Muscle of leg (tissue), 16 donors: ENCODE results near the gene LRRC10B. TPM values are rescaled to one million over a fixed set of nuclear protein-coding genes. Genes with fewer than 3 reads are reported as not detected.
"Not testable (repeated sequence)": the region's sequence is repeated elsewhere in the genome, so short reads cannot be mapped to it uniquely, and the experiment has no call there.

Experiments
- DNase-seq: peaks from one replicate; pipeline ENCODE4 v3.0.0; 2013
- H3K27ac ChIP-seq: one replicate; pipeline ENCODE4 v1.5.1; 2013; ENCODE audit warnings: mild to moderate bottlenecking, low read length, control low read depth
- H3K27me3 ChIP-seq: one replicate; pipeline ENCODE4 v1.6.1; 2013; ENCODE audit warnings: low read length; ENCODE audit not compliant: control insufficient read depth, insufficient read depth
- H3K36me3 ChIP-seq: one replicate; pipeline ENCODE4 v1.6.1; 2013; ENCODE audit warnings: low read length; ENCODE audit not compliant: control insufficient read depth, insufficient read depth
- H3K4me1 ChIP-seq: one replicate; pipeline ENCODE4 v1.6.1; 2013; ENCODE audit warnings: low read length; ENCODE audit not compliant: control insufficient read depth, insufficient read depth
- H3K4me3 ChIP-seq: one replicate; pipeline ENCODE4 v1.5.1; 2013; ENCODE audit warnings: low read length, control low read depth
- H3K9me3 ChIP-seq: replicated peaks from 2 replicates; pipeline ENCODE4 v1.6.1; 2013; ENCODE audit warnings: low read depth, low read length; ENCODE audit not compliant: control insufficient read depth
- WGBS: methylation state at CpG from one replicate; pipeline ENCODE4 v1.1.5; 2013; ENCODE audit warnings: missing lambda C conversion rate; ENCODE audit not compliant: insufficient coverage; 5-methylcytosine and 5-hydroxymethylcytosine counted together
- long read RNA-seq, 11 donors: transcript quantifications; one replicate each; lab custom pipeline, GENCODE V29; 2026
- polyA plus RNA-seq, 8 donors: library from polyadenylated mRNA; unstranded; fragments of 120-200 nt; gene quantifications; one replicate each; pipeline versions ENCODE4 v1.2.1 to v1.2.3, GENCODE V29; 2013; ENCODE audit warnings: inconsistent platforms in 1 of 8, low replicate concordance in 1 of 8; ENCODE audit not compliant: insufficient read length in 8 of 8, insufficient read depth in 1 of 8
- total RNA-seq: library from RNA; stranded (reverse); fragments of 120-200 nt; gene quantifications from one replicate; pipeline ENCODE4 v1.2.4, GENCODE V29; 2013

Gene LRRC10B
- 0.13 TPM for total RNA-seq
- polyA plus RNA-seq = under 1 TPM in 7 of 8 donors, not detected in 1; 0.08 to 0.52 (median 0.18) TPM
- long read RNA-seq, donor 1 = 0 reads
- long read RNA-seq, donor 2 = 0 reads
- long read RNA-seq, donor 3, partial matches to known transcripts = 0 of 1 reads
- long read RNA-seq, donor 3, other reads (novel, unspliced or antisense) = 0 of 1 reads
- long read RNA-seq, donor 4 = 0 reads
- long read RNA-seq, donor 5 = 0 reads
- long read RNA-seq, donor 6 = 0 reads
- long read RNA-seq, donor 7 = 0 reads
- long read RNA-seq, donor 8 = 0 reads
- long read RNA-seq, donor 9 = 0 reads
- long read RNA-seq, donor 10 = 0 reads
- long read RNA-seq, donor 11 = 0 reads

- 2% methylated on average over 64 of the region's 74 CpGs for WGBS
- Histone ChIP-seq H3K4me3 (peak within 1 kb of the TSS; percentile 29), H3K27me3 (peaks cover 57% of the 10 kb centered on the region), H3K4me1 (peaks cover 32% of the 10 kb centered on the region), H3K9me3 (no peaks in the 10 kb centered on the region), H3K27ac (no peak within 1 kb of the TSS), H3K36me3 (no peaks in the 10 kb centered on the region)
- peak; percentile 37 for DNase-seq
These were observed at the start of gene LRRC10B for GRCh38 chr11:61507962-61508861. LRRC10B (plus strand) TSS chr11:61508749; CDS start chr11:61508999, 250 bp downstream.

GRCh38 chr11:61460474-61460881 lies 48.1 kb upstream of the LRRC10B start:
- H3K9me3 ChIP-seq = no peaks in the 10 kb centered on the region
- H3K4me3 ChIP-seq = no peak overlapping the region
- peaks cover 2% of the 10 kb centered on the region for H3K4me1 ChIP-seq
- peak; percentile 92 for DNase-seq
- no CpG with 5 or more reads among the region's 3 CpGs for WGBS
- no peak overlapping the region for H3K27ac ChIP-seq
- H3K27me3 ChIP-seq = no peaks in the 10 kb centered on the region
- H3K36me3 ChIP-seq = peaks cover 11% of the 10 kb centered on the region

DNA sequence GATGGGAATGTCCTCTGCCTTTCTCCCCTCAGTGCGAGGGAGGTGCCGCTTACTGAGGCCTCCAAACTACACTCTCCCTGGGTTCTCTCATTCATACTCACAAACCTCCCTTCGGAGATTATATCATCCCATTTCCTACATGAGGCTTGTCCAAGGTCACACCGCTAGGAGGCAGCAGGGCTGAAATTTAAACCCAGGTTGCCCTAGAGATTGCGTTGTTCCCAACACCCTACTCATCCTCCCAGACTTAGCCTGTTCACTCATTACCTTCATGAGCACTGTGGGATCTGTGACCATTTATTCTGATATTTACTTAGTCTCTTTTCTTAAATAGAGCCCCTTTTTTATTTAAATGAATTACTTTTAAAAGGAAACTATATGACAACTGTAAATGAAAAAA lies 47.6 kb upstream of the LRRC10B start:
- Histone ChIP-seq H3K4me1 (peaks cover 2% of the 10 kb centered on the region), H3K36me3 (peaks cover 7% of the 10 kb centered on the region), H3K9me3 (no peaks in the 10 kb centered on the region), H3K27ac (no peak overlapping the region), H3K4me3 (no peak overlapping the region), H3K27me3 (no peaks in the 10 kb centered on the region)
- 65% methylated on average over 4 of the region's 5 CpGs for WGBS
- DNase-seq = no peak

GRCh38 chr11:61467602-61468001 lies 40.9 kb upstream of the LRRC10B start:
- H3K4me1 ChIP-seq, H3K27me3 ChIP-seq, H3K9me3 ChIP-seq, DNase-seq, H3K27ac ChIP-seq, H3K36me3 ChIP-seq, H3K4me3 ChIP-seq: not testable (repeated sequence)
- 88% methylated on average over 1 of the region's 6 CpGs for WGBS

GRCh38 chr11:61468002-61468401 lies 40.5 kb upstream of the LRRC10B start:
- H3K9me3 ChIP-seq = no peaks in the 10 kb centered on the region
- 58% methylated on average over 6 of the region's 7 CpGs for WGBS
- no peak overlapping the region for H3K4me3 ChIP-seq
- DNase-seq = no peak
- H3K27me3 ChIP-seq = no peaks in the 10 kb centered on the region
- peaks cover 12% of the 10 kb centered on the region for H3K4me1 ChIP-seq
- no peak overlapping the region for H3K27ac ChIP-seq
- H3K36me3 ChIP-seq = peaks cover 12% of the 10 kb centered on the region

DNA sequence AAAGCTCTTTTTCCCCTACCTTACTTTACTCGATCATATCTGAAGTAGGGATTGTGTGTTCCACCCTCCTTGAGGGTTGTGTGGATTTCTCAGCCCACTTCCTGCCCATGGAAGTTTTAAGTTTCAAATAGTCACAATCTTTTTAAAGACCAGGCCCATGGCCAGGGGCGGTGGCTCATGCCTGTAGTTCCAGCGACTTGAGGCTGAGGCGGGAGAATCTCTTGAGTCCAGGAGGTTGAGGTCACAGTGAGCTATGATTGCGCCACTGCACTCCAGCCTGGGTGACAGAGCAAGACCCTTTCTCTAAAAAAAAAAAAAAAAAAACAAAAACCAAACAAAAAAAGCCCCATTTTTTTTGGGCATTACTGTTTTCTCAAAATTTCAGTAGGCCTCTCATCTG lies 36.3 kb upstream of the LRRC10B start:
- WGBS = no CpG with 5 or more reads among the region's 5 CpGs
- peak; percentile 73 for DNase-seq
- H3K4me3 ChIP-seq = no peak overlapping the region

GRCh38 chr11:61472868-61473267 lies 35.7 kb upstream of the LRRC10B start:
- peaks cover 1% of the 10 kb centered on the region for H3K27me3 ChIP-seq
- peak overlapping the region; percentile 78 for H3K27ac ChIP-seq
- 21% methylated on average over 3 of the region's 5 CpGs for WGBS
- peaks cover 2% of the 10 kb centered on the region for H3K9me3 ChIP-seq
- peak; percentile 89 for DNase-seq
- no peak overlapping the region for H3K4me3 ChIP-seq
- peaks cover 20% of the 10 kb centered on the region for H3K36me3 ChIP-seq
- peaks cover 27% of the 10 kb centered on the region for H3K4me1 ChIP-seq

More for the DNA sequence above, 36.3 kb upstream of the LRRC10B start:
- no peaks in the 10 kb centered on the region for H3K27me3 ChIP-seq
- H3K27ac ChIP-seq = peak overlapping the region; percentile 78
- H3K9me3 ChIP-seq = peaks cover 2% of the 10 kb centered on the region
- peaks cover 21% of the 10 kb centered on the region for H3K4me1 ChIP-seq
- peaks cover 20% of the 10 kb centered on the region for H3K36me3 ChIP-seq

DNA sequence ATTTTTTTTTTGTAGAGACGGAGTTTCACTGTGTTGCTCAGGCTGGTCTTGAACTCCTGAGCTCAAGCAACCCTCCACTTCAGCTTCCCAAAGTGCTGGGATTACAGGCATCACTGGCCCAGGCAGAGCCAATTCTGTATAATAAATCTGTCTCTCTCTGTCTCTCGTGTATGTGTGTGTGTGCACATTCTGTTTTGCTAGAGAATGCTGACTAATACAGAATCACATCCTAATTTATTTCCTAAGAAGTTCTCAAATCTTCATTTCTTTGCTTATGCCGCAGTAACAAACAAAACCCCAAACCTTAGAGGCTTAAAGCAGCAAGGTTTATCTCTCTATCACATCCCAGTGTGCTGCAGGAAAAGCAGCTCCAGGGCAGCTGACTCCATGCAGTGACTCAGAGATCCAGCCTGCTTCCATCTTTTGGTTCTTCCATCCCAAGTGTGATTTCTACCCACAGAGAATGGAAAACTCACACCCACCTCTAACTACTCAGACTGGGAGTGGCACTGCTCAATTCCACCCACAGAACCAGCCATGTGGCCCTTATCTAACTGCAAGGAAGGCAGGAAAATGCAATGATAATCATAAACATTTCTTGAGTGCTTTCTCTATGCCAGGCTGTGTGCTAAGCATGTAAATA lies 35.1 kb upstream of the LRRC10B start:
- no peak for DNase-seq
- peaks cover 29% of the 10 kb centered on the region for H3K4me1 ChIP-seq
- 90% methylated on average over 2 of the region's 3 CpGs for WGBS

GRCh38 chr11:61474013-61474643 lies 34.4 kb upstream of the LRRC10B start:
- peaks cover 5% of the 10 kb centered on the region for H3K27me3 ChIP-seq
- peaks cover 20% of the 10 kb centered on the region for H3K36me3 ChIP-seq
- no peak overlapping the region for H3K4me3 ChIP-seq
- H3K4me1 ChIP-seq = peaks cover 29% of the 10 kb centered on the region
- peak; percentile 57 for DNase-seq
- peaks cover 2% of the 10 kb centered on the region for H3K9me3 ChIP-seq
- no peak overlapping the region for H3K27ac ChIP-seq
- 35% methylated on average over 4 of the region's 6 CpGs for WGBS

More for the DNA sequence above, 35.1 kb upstream of the LRRC10B start:
- Histone ChIP-seq H3K9me3 (peaks cover 2% of the 10 kb centered on the region), H3K27me3 (peaks cover 5% of the 10 kb centered on the region), H3K4me3 (no peak overlapping the region), H3K27ac (no peak overlapping the region), H3K36me3 (peaks cover 20% of the 10 kb centered on the region)
